Activated B cell treated with CpG ODN at 0.5 μM for 24 hours (primary cell): ENCODE data around the gene CYP2C9. TPM values are rescaled to one million over a fixed set of nuclear protein-coding genes. Genes with fewer than 3 reads are reported as not detected.
"Not testable (repeated sequence)": the region's sequence is repeated elsewhere in the genome, so short reads cannot be mapped to it uniquely, and the experiment has no call there.

ENCODE experiments used
- ATAC-seq: fragments of 200-7000 bp; cut with Tn5 transposase; one replicate; pipeline ENCODE4 v1.10.0; 2021; ENCODE audit warnings: low read depth, mild to moderate bottlenecking, moderate library complexity
- CTCF ChIA-PET: fragments of 350-600 bp; sonication (Branson Sonifier 250); formaldehyde crosslinking; loops from one replicate; lab custom pipeline; 2021; ENCODE audit warnings: antibody characterized with exemption; lab: Charles Lee
- POLR2A ChIA-PET: fragments of 350-600 bp; sonication (Branson Sonifier 250); formaldehyde crosslinking; loops from one replicate; lab custom pipeline; 2021; ENCODE audit warnings: antibody characterized with exemption; lab: Charles Lee
- DNase-seq: peaks from one replicate; pipeline ENCODE4 v3.0.0; 2022
- H3K27ac Mint-ChIP-seq: one replicate; pipeline ENCODE4 v1.8.0; 2020; ENCODE audit warnings: mixed read lengths
- H3K27me3 Mint-ChIP-seq: one replicate; pipeline ENCODE4 v1.8.0; 2021; ENCODE audit warnings: mixed read lengths
- H3K36me3 Mint-ChIP-seq: one replicate; pipeline ENCODE4 v1.8.0; 2021; ENCODE audit warnings: low read depth, mixed read lengths
- H3K4me1 Mint-ChIP-seq: one replicate; pipeline ENCODE4 v1.8.0; 2021; ENCODE audit warnings: mixed read lengths
- H3K4me3 Mint-ChIP-seq: one replicate; pipeline ENCODE4 v1.8.0; 2020; ENCODE audit warnings: mild to moderate bottlenecking, mixed read lengths
- H3K9me3 Mint-ChIP-seq: one replicate; pipeline ENCODE4 v1.8.0; 2020; ENCODE audit warnings: mixed read lengths
- intact Hi-C: fragments of 100-400 bp; cut with micrococcal nuclease; formaldehyde crosslinking; loops from one replicate; pipeline ENCODE4 v1.15.1; 2024
- total RNA-seq: library from RNA; stranded (reverse); gene quantifications from 2 replicates; pipeline ENCODE4 v1.2.3, GENCODE V29; 2022
- TF ChIP-seq, protein P1 (sequence below): fragments of 200-600 bp; IDR thresholded peaks from one replicate; pipeline ENCODE4 v1.8.0; 2022; ENCODE audit warnings: antibody characterized with exemption, mild to moderate bottlenecking

Gene CYP2C9
- not detected in 2 replicates for total RNA-seq

DNA sequence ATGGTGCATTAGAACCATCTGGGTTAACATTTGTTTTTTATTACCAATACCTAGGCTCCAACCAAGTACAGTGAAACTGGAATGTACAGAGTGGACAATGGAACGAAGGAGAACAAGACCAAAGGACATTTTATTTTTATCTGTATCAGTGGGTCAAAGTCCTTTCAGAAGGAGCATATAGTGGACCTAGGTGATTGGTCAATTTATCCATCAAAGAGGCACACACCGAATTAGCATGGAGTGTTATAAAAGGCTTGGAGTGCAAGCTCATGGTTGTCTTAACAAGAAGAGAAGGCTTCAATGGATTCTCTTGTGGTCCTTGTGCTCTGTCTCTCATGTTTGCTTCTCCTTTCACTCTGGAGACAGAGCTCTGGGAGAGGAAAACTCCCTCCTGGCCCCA lies at the start of gene CYP2C9:
CYP2C9 (plus strand) TSS at position 276 of the 400 bp plus-strand sequence; CDS start at position 301, 25 bp downstream.
- H3K4me1 Mint-ChIP-seq = no peaks in the 10 kb centered on the region
- no peak within 1 kb of the TSS for H3K27ac Mint-ChIP-seq
- no peak within 1 kb of the TSS for H3K4me3 Mint-ChIP-seq
- no peaks in the 10 kb centered on the region for H3K36me3 Mint-ChIP-seq
- TF ChIP-seq, protein P1, sequence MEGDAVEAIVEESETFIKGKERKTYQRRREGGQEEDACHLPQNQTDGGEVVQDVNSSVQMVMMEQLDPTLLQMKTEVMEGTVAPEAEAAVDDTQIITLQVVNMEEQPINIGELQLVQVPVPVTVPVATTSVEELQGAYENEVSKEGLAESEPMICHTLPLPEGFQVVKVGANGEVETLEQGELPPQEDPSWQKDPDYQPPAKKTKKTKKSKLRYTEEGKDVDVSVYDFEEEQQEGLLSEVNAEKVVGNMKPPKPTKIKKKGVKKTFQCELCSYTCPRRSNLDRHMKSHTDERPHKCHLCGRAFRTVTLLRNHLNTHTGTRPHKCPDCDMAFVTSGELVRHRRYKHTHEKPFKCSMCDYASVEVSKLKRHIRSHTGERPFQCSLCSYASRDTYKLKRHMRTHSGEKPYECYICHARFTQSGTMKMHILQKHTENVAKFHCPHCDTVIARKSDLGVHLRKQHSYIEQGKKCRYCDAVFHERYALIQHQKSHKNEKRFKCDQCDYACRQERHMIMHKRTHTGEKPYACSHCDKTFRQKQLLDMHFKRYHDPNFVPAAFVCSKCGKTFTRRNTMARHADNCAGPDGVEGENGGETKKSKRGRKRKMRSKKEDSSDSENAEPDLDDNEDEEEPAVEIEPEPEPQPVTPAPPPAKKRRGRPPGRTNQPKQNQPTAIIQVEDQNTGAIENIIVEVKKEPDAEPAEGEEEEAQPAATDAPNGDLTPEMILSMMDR = no peak
- POLR2A ChIA-PET = no interaction called here
- H3K27me3 Mint-ChIP-seq = no peaks in the 10 kb centered on the region
- CTCF ChIA-PET = no interaction called here
- intact Hi-C loops = no loop called here
- ATAC-seq = no peak
- no peak for DNase-seq
- peaks cover 9% of the 10 kb centered on the region for H3K9me3 Mint-ChIP-seq

DNA sequence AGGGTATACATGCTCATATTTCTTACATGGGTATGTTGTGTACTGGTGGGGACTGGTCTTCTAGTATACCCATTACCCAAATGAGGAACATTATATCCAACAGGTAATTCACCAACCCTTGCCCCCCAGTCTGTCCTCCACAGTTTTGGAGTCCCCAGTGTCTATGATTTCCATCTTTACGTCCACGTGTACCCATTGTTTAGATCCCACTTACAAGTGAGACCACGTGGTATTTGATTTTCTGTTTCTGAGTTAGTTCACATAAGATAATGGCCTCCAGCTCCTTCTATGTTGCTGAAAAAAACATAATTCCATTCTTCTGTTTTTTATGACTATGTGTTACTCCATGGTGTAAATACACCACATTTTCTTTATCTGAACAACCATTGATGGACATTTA lies 49.3 kb upstream of the CYP2C9 start:
- no peak for DNase-seq
- POLR2A ChIA-PET = no interaction called here
- Mint-ChIP-seq H3K4me1 (no peaks in the 10 kb centered on the region), H3K9me3 (no peaks in the 10 kb centered on the region), H3K27me3 (peaks cover 5% of the 10 kb centered on the region), H3K36me3 (no peaks in the 10 kb centered on the region), H3K27ac (no peak overlapping the region), H3K4me3 (no peak overlapping the region)
- intact Hi-C loops = no loop called here
- CTCF ChIA-PET = no interaction called here
- TF ChIP-seq, protein P1 = no peak
- ATAC-seq = no peak

GRCh38 chr10:94890264-94891022 lies 48.0 kb upstream of the CYP2C9 start:
- CTCF ChIA-PET = no interaction called here
- TF ChIP-seq, protein P1 = no peak
- DNase-seq (no peak), ATAC-seq (no peak)
- H3K9me3 Mint-ChIP-seq = no peaks in the 10 kb centered on the region
- no peak overlapping the region for H3K4me3 Mint-ChIP-seq
- no peak overlapping the region for H3K27ac Mint-ChIP-seq
- POLR2A ChIA-PET = no interaction called here
- no peaks in the 10 kb centered on the region for H3K36me3 Mint-ChIP-seq
- H3K4me1 Mint-ChIP-seq = no peaks in the 10 kb centered on the region
- H3K27me3 Mint-ChIP-seq = peaks cover 5% of the 10 kb centered on the region
- intact Hi-C loops = no loop called here

DNA sequence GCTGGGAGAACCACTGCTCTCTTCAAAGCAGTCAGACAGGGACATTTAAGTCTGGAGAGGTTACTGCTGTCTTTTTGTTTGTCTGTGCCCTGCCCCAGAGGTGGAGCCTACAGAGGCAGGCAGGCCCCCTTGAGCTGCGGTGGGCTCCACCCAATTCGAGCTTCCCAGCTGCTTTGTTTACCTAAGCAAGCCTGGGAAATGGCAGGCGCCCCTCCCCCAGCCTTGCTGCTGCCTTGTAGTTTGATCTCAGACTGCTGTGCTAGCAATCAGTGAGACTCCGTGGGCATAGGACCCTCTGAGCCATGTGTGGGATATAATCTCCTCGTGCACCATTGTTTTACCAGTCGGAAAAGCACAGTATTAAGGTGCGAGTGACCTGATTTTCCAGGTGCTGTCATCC lies 40.0 kb upstream of the CYP2C9 start:
- H3K27me3 Mint-ChIP-seq, H3K4me1 Mint-ChIP-seq, CTCF ChIA-PET, POLR2A ChIA-PET, H3K27ac Mint-ChIP-seq, H3K9me3 Mint-ChIP-seq, DNase-seq, ATAC-seq, H3K4me3 Mint-ChIP-seq, H3K36me3 Mint-ChIP-seq, intact Hi-C loops: not testable (repeated sequence)

GRCh38 chr10:94902080-94902479 lies 36.4 kb upstream of the CYP2C9 start:
- Mint-ChIP-seq H3K36me3 (no peaks in the 10 kb centered on the region), H3K27ac (no peak overlapping the region), H3K4me3 (no peak overlapping the region), H3K27me3 (no peaks in the 10 kb centered on the region), H3K9me3 (peaks cover 8% of the 10 kb centered on the region), H3K4me1 (no peaks in the 10 kb centered on the region)
- TF ChIP-seq, protein P1 = no peak
- POLR2A ChIA-PET = no interaction called here
- DNase-seq (no peak), ATAC-seq (no peak)
- intact Hi-C loops = no loop called here
- CTCF ChIA-PET = no interaction called here
